Endodermal cell (in vitro differentiated cells): Measurements from ENCODE around the gene ERBB4. TPM values are rescaled to one million over a fixed set of nuclear protein-coding genes. Genes with fewer than 3 reads are reported as not detected.

Source experiments
- DNase-seq: peaks from one replicate; pipeline ENCODE4 v3.0.0-alpha.2; 2017
- H3K27ac ChIP-seq: 2 replicates; pipeline ENCODE4 v1.5.1; 2013; ENCODE audit warnings: mild to moderate bottlenecking, low read depth, low read length, moderate library complexity
- H3K27me3 ChIP-seq: 2 replicates; pipeline ENCODE4 v1.6.1; 2013; ENCODE audit warnings: mild to moderate bottlenecking, low read length, moderate library complexity; ENCODE audit not compliant: insufficient read depth, control insufficient read depth, poor library complexity, severe bottlenecking
- H3K36me3 ChIP-seq: 2 replicates; pipeline ENCODE4 v1.7.0; 2013; ENCODE audit warnings: mild to moderate bottlenecking, low read length, moderate library complexity; ENCODE audit not compliant: control insufficient read depth, insufficient read depth
- H3K4me1 ChIP-seq: one replicate; pipeline ENCODE4 v1.7.0; 2013; ENCODE audit warnings: low read length; ENCODE audit not compliant: control insufficient read depth, insufficient read depth
- H3K4me3 ChIP-seq: 2 replicates; pipeline ENCODE4 v1.5.1; 2013; ENCODE audit warnings: mild to moderate bottlenecking, low read length, moderate library complexity
- H3K9ac ChIP-seq: 2 replicates; pipeline ENCODE4 v1.6.1; 2013; ENCODE audit warnings: mild to moderate bottlenecking, low read length, moderate library complexity; ENCODE audit not compliant: poor library complexity, severe bottlenecking; ENCODE audit errors: extremely low read depth
- H3K9me3 ChIP-seq: 2 replicates; pipeline ENCODE4 v1.6.1; 2013; ENCODE audit warnings: mild to moderate bottlenecking, low read length, moderate library complexity; ENCODE audit not compliant: control insufficient read depth
- H3K27ac Mint-ChIP-seq: 2 replicates; pipeline ENCODE4 v1.8.0; 2020; ENCODE audit warnings: mixed read lengths
- H3K27me3 Mint-ChIP-seq: 2 replicates; pipeline ENCODE4 v1.8.0; 2021; ENCODE audit warnings: mild to moderate bottlenecking, mixed read lengths; ENCODE audit not compliant: insufficient read depth
- H3K36me3 Mint-ChIP-seq: 2 replicates; pipeline ENCODE4 v1.8.0; 2020; ENCODE audit warnings: low read depth, mixed read lengths
- H3K4me1 Mint-ChIP-seq: 2 replicates; pipeline ENCODE4 v1.8.0; 2020; ENCODE audit warnings: mixed read lengths
- H3K4me3 Mint-ChIP-seq: 2 replicates; pipeline ENCODE4 v1.8.0; 2020; ENCODE audit warnings: mild to moderate bottlenecking, moderate library complexity, mixed read lengths
- H3K9me3 Mint-ChIP-seq: 2 replicates; pipeline ENCODE4 v1.8.0; 2020; ENCODE audit warnings: mild to moderate bottlenecking, mixed read lengths
- WGBS, 2 experiments: methylation state at CpG; one replicate each; pipeline versions ENCODE4 v1.1.5 to v1.1.7; 2013; ENCODE audit warnings: missing lambda C conversion rate in 2 of 2, mixed read lengths in 1 of 2; ENCODE audit not compliant: insufficient coverage in 1 of 2, insufficient read length in 1 of 2; 5-methylcytosine and 5-hydroxymethylcytosine counted together
- total RNA-seq, 2 donors: library from RNA; stranded (reverse); fragmentation: NEBNext Ultra II Directional in 1 of 2; extraction: Animal tissue kit (Norgen Biotek cat#: 25700) in 1 of 2; gene quantifications; 2 replicates in 1 of 2; 3 replicates in 1 of 2; pipeline ENCODE4 v1.2.1, GENCODE V29; 2021
- TF ChIP-seq, protein P1 (sequence below): fragments of 200-600 bp; sonication (generic); conservative IDR thresholded peaks from 2 replicates; pipeline ENCODE4 v1.5.0; 2021; ENCODE audit warnings: antibody characterized with exemption, mild to moderate bottlenecking

The ERBB4 gene
- total RNA-seq, 2 donors from 2014 or later = 154 to 158 TPM

DNA sequence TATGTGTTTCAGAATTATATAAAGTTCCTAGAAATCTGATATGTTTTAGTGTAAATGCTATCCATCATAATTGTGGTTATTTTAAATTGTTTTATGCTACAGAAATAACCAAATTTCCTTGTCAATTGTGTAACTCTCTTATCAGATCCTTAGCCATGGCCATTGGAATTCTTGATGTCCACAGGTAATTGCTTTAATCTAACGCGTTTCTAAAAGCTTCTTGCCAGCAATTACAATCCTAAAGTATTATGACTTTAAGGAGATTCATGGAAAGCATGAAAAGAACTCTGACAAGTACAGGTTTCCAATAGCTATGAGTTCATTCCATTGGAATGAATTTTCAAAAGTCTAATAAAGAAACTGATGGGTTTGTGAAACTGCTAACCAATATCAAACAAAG is 472.1 kb downstream of the ERBB4 start:
- Histone ChIP-seq H3K4me1 (no peaks in the 10 kb centered on the region), H3K36me3 (no peaks in the 10 kb centered on the region), H3K9ac (no peak overlapping the region), H3K27ac (no peak overlapping the region), H3K4me3 (no peak overlapping the region), H3K27me3 (no peaks in the 10 kb centered on the region), H3K9me3 (no peaks in the 10 kb centered on the region)
- Mint-ChIP-seq H3K4me1 (no peaks in the 10 kb centered on the region), H3K36me3 (no peaks in the 10 kb centered on the region), H3K27ac (no peak overlapping the region), H3K9me3 (no peaks in the 10 kb centered on the region), H3K27me3 (no peaks in the 10 kb centered on the region), H3K4me3 (no peak overlapping the region)
- no peak for DNase-seq
- WGBS, 2 experiments = 96 to 100% methylated on average over 2 of the region's 2 CpGs
- TF ChIP-seq, protein P1, sequence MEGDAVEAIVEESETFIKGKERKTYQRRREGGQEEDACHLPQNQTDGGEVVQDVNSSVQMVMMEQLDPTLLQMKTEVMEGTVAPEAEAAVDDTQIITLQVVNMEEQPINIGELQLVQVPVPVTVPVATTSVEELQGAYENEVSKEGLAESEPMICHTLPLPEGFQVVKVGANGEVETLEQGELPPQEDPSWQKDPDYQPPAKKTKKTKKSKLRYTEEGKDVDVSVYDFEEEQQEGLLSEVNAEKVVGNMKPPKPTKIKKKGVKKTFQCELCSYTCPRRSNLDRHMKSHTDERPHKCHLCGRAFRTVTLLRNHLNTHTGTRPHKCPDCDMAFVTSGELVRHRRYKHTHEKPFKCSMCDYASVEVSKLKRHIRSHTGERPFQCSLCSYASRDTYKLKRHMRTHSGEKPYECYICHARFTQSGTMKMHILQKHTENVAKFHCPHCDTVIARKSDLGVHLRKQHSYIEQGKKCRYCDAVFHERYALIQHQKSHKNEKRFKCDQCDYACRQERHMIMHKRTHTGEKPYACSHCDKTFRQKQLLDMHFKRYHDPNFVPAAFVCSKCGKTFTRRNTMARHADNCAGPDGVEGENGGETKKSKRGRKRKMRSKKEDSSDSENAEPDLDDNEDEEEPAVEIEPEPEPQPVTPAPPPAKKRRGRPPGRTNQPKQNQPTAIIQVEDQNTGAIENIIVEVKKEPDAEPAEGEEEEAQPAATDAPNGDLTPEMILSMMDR = no peak

DNA sequence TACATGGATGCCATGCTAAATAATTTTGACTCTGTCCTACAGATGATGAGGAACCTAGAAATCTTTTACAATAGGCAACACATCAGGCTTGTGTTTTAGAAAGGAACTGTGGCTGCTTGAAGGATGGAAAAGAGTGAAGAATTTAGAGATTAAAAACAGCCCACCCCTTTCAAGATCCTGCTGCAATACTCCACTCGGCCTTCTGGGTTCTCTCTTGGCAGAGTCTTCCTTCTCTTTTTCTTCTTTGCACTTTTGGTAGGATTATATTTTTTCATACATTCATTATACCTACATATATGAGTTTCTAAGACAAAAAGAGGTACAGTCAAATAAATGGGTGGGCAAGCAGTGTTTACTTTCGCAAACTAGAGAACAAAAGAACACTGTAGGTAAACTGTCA is 474.3 kb downstream of the ERBB4 start:
- H3K9me3 Mint-ChIP-seq = peaks cover 7% of the 10 kb centered on the region

DNA sequence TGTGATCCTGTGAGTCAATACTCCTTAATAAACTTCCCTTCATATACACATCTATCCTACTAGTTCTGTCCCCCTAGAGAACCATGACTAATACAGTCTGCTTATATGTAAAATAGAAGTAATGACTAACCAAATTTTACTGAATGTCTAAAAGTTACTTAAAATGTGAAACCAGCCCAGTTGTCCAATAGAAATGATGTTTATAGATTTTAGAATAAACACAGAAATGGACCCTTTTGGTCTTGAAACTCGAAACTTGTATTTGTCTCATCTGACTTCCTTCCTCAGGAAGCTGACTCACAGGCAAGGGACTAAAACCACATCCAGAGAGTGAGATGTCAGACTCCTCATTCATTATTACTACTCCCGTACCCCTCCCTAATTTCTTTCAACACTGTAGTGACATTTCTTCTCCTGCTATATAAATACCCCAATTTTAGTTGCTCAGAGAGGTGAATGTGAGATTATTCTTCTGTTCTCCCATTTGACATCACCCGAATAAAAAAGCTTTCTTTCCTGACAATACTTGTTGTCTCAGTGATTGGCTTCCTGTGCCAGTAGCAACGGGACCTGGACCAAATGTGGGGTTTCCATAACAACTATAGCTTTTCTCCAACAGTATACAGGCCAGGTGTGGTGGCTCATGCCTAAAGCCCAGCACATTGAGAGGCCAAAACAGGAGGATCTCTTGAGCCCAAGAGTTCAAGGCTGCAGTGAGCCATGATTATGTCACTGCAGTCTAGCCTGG is 486.0 kb downstream of the ERBB4 start:
- H3K9ac ChIP-seq = no peak overlapping the region
- no peaks in the 10 kb centered on the region for H3K4me1 Mint-ChIP-seq
- H3K4me3 ChIP-seq = no peak overlapping the region
- no peak for DNase-seq
- H3K9me3 ChIP-seq = peaks cover 6% of the 10 kb centered on the region
- H3K27me3 ChIP-seq = no peaks in the 10 kb centered on the region
- H3K27ac Mint-ChIP-seq = no peak overlapping the region
- H3K36me3 ChIP-seq = no peaks in the 10 kb centered on the region
- H3K36me3 Mint-ChIP-seq = peaks cover 4% of the 10 kb centered on the region
- no peak overlapping the region for H3K4me3 Mint-ChIP-seq
- WGBS, 2 experiments = 86 to 92% methylated on average over 2 to 3 of the region's 4 CpGs
- TF ChIP-seq, protein P1 = no peak
- no peaks in the 10 kb centered on the region for H3K4me1 ChIP-seq
- H3K27me3 Mint-ChIP-seq = no peaks in the 10 kb centered on the region
- H3K27ac ChIP-seq = no peak overlapping the region
- peaks cover 53% of the 10 kb centered on the region for H3K9me3 Mint-ChIP-seq

More for the DNA sequence above, 474.3 kb downstream of the ERBB4 start:
- Mint-ChIP-seq H3K4me1 (no peaks in the 10 kb centered on the region), H3K27ac (no peak overlapping the region), H3K27me3 (no peaks in the 10 kb centered on the region), H3K4me3 (no peak overlapping the region), H3K36me3 (no peaks in the 10 kb centered on the region)
- no peak for DNase-seq
- H3K4me3 ChIP-seq = no peak overlapping the region
- 99 to 100% methylated on average over 1 to 2 of the region's 2 CpGs for WGBS, 2 experiments
- no peak overlapping the region for H3K27ac ChIP-seq
- H3K27me3 ChIP-seq = no peaks in the 10 kb centered on the region
- no peaks in the 10 kb centered on the region for H3K4me1 ChIP-seq
- TF ChIP-seq, protein P1 = peak; percentile 53
- H3K9me3 ChIP-seq = no peaks in the 10 kb centered on the region
- H3K9ac ChIP-seq = no peak overlapping the region
- no peaks in the 10 kb centered on the region for H3K36me3 ChIP-seq
